ENCODE data around the gene GIMAP6.

DNA sequence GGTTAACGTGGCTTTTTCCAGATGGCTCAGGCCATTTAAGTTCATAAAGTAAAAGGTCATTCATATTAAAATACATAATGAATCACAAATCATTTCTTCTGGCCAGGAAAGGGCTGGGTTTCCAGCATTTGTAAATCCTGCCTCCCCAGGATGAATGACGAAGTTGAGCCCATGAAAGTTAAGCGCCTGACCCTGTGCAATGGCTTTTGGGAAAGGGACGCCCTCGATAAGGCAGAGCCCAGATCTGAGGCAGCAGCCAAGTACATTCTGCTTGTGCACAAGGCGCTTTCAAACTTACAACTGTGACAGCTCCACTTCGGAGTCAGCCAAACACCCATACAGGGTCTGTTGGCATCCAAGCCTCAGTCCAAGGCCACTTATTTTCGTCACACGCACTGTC lies 2.8 kb downstream of the GIMAP6 start:
- no peak for TF ChIP-seq TCF4 (CRISPR knock-in tag; IDR thresholded peaks at IDR 0.05; ENCODE audit: borderline replicate concordance)
- no peak for TF ChIP-seq RARB (CRISPR knock-in tag; IDR thresholded peaks at IDR 0.05)
